Peyer's patch (tissue), 4 donors: ENCODE measurements around the gene ANO2.

Source experiments
- CTCF ChIP-seq, 6 experiments: fragments of 450-650 bp in 4 of 6; fragments of 200-600 bp in 2 of 6; sonication (generic) in 1 of 6; IDR thresholded peaks; one replicate each; pipeline ENCODE4 v1.5.1; 2017 to 2019; ENCODE audit warnings: antibody characterized with exemption in 6 of 6, mild to moderate bottlenecking in 3 of 6, moderate library complexity in 1 of 6
- POLR2A ChIP-seq, 2 donors: fragments of 450-650 bp; IDR thresholded peaks; one replicate each; pipeline ENCODE4 v1.5.1; 2017; ENCODE audit warnings: antibody characterized with exemption in 2 of 2, mild to moderate bottlenecking in 2 of 2, moderate library complexity in 2 of 2

GRCh38 chr12:5971194-5971850, 26.3 kb upstream of the ANO2 start:
- TF ChIP-seq CTCF (IDR thresholded peaks at IDR 0.05) (no peak), POLR2A (IDR thresholded peaks at IDR 0.05) (no peak)
